Upper lobe of left lung (tissue), 4 donors: Measurements from ENCODE around the gene PGR.

Experiments
- POLR2A ChIP-seq, 4 donors: fragments of 450-650 bp; IDR thresholded peaks; one replicate each; pipeline ENCODE4 v1.5.1; 2016 to 2017; ENCODE audit warnings: antibody characterized with exemption in 4 of 4, mild to moderate bottlenecking in 2 of 4
- TF ChIP-seq, protein P1 (sequence below), 6 experiments: fragments of 450-650 bp in 4 of 6; fragments of 200-600 bp in 2 of 6; sonication (generic) in 2 of 6; IDR thresholded peaks; one replicate each; pipeline ENCODE4 v1.5.1; 2016 to 2019; ENCODE audit warnings: antibody characterized with exemption in 6 of 6

DNA sequence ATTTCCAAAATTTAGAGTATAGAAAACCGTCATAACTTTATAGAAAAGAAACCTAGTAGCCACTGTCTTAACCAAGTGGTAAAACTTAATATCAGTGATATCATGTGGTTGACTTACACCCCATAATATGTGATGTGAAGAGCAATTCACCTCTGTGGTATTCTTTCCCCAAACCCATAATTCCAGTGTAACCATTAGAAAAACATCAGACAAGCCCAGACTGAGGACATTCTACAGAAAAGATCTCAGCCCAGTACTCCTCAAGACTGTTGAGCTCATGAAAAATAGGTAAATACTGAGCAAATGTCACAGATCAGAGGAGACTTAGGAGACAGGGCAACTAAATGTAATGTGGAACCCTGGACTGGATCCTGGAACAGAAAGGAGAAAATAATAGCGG is 134.6 kb downstream of the PGR start:
- TF ChIP-seq, protein P1, sequence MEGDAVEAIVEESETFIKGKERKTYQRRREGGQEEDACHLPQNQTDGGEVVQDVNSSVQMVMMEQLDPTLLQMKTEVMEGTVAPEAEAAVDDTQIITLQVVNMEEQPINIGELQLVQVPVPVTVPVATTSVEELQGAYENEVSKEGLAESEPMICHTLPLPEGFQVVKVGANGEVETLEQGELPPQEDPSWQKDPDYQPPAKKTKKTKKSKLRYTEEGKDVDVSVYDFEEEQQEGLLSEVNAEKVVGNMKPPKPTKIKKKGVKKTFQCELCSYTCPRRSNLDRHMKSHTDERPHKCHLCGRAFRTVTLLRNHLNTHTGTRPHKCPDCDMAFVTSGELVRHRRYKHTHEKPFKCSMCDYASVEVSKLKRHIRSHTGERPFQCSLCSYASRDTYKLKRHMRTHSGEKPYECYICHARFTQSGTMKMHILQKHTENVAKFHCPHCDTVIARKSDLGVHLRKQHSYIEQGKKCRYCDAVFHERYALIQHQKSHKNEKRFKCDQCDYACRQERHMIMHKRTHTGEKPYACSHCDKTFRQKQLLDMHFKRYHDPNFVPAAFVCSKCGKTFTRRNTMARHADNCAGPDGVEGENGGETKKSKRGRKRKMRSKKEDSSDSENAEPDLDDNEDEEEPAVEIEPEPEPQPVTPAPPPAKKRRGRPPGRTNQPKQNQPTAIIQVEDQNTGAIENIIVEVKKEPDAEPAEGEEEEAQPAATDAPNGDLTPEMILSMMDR (IDR thresholded peaks at IDR 0.05) = no peak
- TF ChIP-seq POLR2A (IDR thresholded peaks at IDR 0.05) = no peak
